DOHH2 (cell line): ENCODE measurements around the gene TP53BP2.

Experiments used
- H3F3A ChIP-seq: fragments of 200-600 bp; sonication (generic), shearing (Covaris generic); 2 replicates; pipeline ENCODE4 v1.6.0; 2016; ENCODE audit warnings: antibody characterized with exemption, mild to moderate bottlenecking; ENCODE audit not compliant: control insufficient read depth, insufficient read depth
- H3K27ac ChIP-seq: fragments of 200-600 bp; sonication (generic); 2 replicates; pipeline ENCODE4 v1.5.1; 2014; ENCODE audit warnings: low read depth, mild to moderate bottlenecking, low read length, moderate library complexity
- H3K27me3 ChIP-seq: fragments of 200-600 bp; sonication (generic); 2 replicates; pipeline ENCODE4 v1.6.1; 2014; ENCODE audit warnings: mild to moderate bottlenecking, low read length, mixed read lengths; ENCODE audit not compliant: control insufficient read depth
- H3K36me3 ChIP-seq: fragments of 200-600 bp; sonication (generic); 2 replicates; pipeline ENCODE4 v1.6.1; 2014; ENCODE audit warnings: mild to moderate bottlenecking, low read length, moderate library complexity, mixed read lengths; ENCODE audit not compliant: control insufficient read depth
- H3K4me1 ChIP-seq: fragments of 200-600 bp; sonication (generic); 2 replicates; pipeline ENCODE4 v1.6.1; 2014; ENCODE audit warnings: mild to moderate bottlenecking, low read length, mixed read lengths; ENCODE audit not compliant: control insufficient read depth
- H3K4me2 ChIP-seq: fragments of 200-600 bp; sonication (generic); 2 replicates; pipeline ENCODE4 v1.6.0; 2014; ENCODE audit warnings: mild to moderate bottlenecking, low read length, moderate library complexity
- H3K4me3 ChIP-seq: fragments of 200-600 bp; sonication (generic); 2 replicates; pipeline ENCODE4 v1.5.1; 2014; ENCODE audit warnings: mild to moderate bottlenecking, low read length, mixed read lengths
- H3K79me2 ChIP-seq: fragments of 200-600 bp; sonication (generic); 2 replicates; pipeline ENCODE4 v1.6.1; 2014; ENCODE audit warnings: mild to moderate bottlenecking, low read length, mixed read lengths; ENCODE audit not compliant: control insufficient read depth
- H3K9me2 ChIP-seq: fragments of 200-600 bp; sonication (generic); replicated peaks from 2 replicates; pipeline ENCODE4 v1.6.1; 2014; ENCODE audit warnings: mild to moderate bottlenecking, low read length, mixed read lengths; ENCODE audit not compliant: control insufficient read depth
- H3K9me3 ChIP-seq: fragments of 200-600 bp; sonication (generic); 2 replicates; pipeline ENCODE4 v1.6.1; 2014; ENCODE audit warnings: antibody characterized with exemption, low read length, mixed read lengths; ENCODE audit not compliant: control insufficient read depth, insufficient read depth
- H4K20me1 ChIP-seq: fragments of 200-600 bp; sonication (generic); 2 replicates; pipeline ENCODE4 v1.6.0; 2014; ENCODE audit warnings: low read depth, mild to moderate bottlenecking, antibody characterized with exemption, low read length, moderate library complexity; ENCODE audit not compliant: control insufficient read depth, insufficient read depth
- CTCF ChIP-seq: fragments of 200-600 bp; sonication (generic); IDR thresholded peaks from one replicate; pipeline ENCODE4 v1.5.1; 2014; ENCODE audit warnings: antibody characterized with exemption, mild to moderate bottlenecking, low read depth, low read length; ENCODE audit not compliant: poor library complexity, severe bottlenecking
- EZH2phosphoT487 ChIP-seq: fragments of 200-600 bp; sonication (generic); IDR thresholded peaks from 2 replicates; pipeline ENCODE4 v1.6.1; 2017; ENCODE audit warnings: borderline replicate concordance, mild to moderate bottlenecking, antibody characterized with exemption, low read length, moderate library complexity, mixed read lengths

The TP53BP2 gene

GRCh38 chr1:223785808-223786207, 59.9 kb downstream of the TP53BP2 start:
- H3F3A ChIP-seq = no peaks in the 10 kb centered on the region
- no peaks in the 10 kb centered on the region for H3K4me1 ChIP-seq
- no peaks in the 10 kb centered on the region for H4K20me1 ChIP-seq
- no peak for TF ChIP-seq CTCF
- no peak for TF ChIP-seq EZH2phosphoT487
- H3K4me2 ChIP-seq = no peak overlapping the region
- peaks cover 28% of the 10 kb centered on the region for H3K36me3 ChIP-seq
- H3K27ac ChIP-seq = no peak overlapping the region
- H3K4me3 ChIP-seq = no peak overlapping the region
- H3K79me2 ChIP-seq = no peaks in the 10 kb centered on the region
- H3K27me3 ChIP-seq = no peaks in the 10 kb centered on the region
- no peaks in the 10 kb centered on the region for H3K9me3 ChIP-seq
- H3K9me2 ChIP-seq = no peaks in the 10 kb centered on the region

DNA sequence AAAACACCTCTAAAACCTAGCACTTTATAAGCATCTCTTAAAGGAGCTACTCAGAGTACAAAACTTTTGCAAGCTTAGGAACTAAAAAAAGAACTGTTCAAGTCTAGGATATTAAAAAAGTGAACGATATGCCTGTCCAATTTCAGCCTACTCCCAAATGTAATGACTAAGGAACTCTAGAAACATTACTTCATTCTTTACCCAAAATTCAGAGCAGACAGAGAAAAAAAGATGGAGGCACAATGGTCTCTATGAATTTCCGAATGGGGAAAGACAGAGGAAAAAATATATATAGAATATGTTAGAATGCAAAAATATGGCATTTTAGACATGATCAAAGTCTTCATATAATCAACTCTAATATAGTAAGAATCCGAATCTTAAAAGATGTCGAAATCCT, 61.2 kb downstream of the TP53BP2 start:
- Histone ChIP-seq H3K4me2 (no peak overlapping the region), H3K9me3 (no peaks in the 10 kb centered on the region), H3K4me1 (no peaks in the 10 kb centered on the region), H3K4me3 (no peak overlapping the region), H3K9me2 (no peaks in the 10 kb centered on the region), H3K27me3 (no peaks in the 10 kb centered on the region), H3K27ac (no peak overlapping the region), H4K20me1 (no peaks in the 10 kb centered on the region), H3F3A (no peaks in the 10 kb centered on the region), H3K36me3 (peaks cover 35% of the 10 kb centered on the region), H3K79me2 (no peaks in the 10 kb centered on the region)
- TF ChIP-seq CTCF = no peak
- TF ChIP-seq EZH2phosphoT487 = no peak

GRCh38 chr1:223783676-223784075, 62.1 kb downstream of the TP53BP2 start:
- Histone ChIP-seq H3K27ac (no peak overlapping the region), H3K4me2 (no peak overlapping the region), H4K20me1 (no peaks in the 10 kb centered on the region), H3F3A (no peaks in the 10 kb centered on the region), H3K27me3 (no peaks in the 10 kb centered on the region), H3K4me1 (no peaks in the 10 kb centered on the region), H3K4me3 (no peak overlapping the region), H3K79me2 (no peaks in the 10 kb centered on the region), H3K9me2 (no peaks in the 10 kb centered on the region), H3K36me3 (peaks cover 37% of the 10 kb centered on the region), H3K9me3 (no peaks in the 10 kb centered on the region)
- TF ChIP-seq EZH2phosphoT487 = no peak
- no peak for TF ChIP-seq CTCF

- Histone ChIP-seq H3K4me2 (no peak overlapping the region), H3K79me2 (no peaks in the 10 kb centered on the region), H3K4me3 (no peak overlapping the region), H3K4me1 (no peaks in the 10 kb centered on the region), H4K20me1 (no peaks in the 10 kb centered on the region), H3K27me3 (no peaks in the 10 kb centered on the region), H3K9me2 (no peaks in the 10 kb centered on the region), H3K36me3 (peaks cover 46% of the 10 kb centered on the region), H3K9me3 (no peaks in the 10 kb centered on the region), H3K27ac (no peak overlapping the region), H3F3A (no peaks in the 10 kb centered on the region)
- TF ChIP-seq EZH2phosphoT487 (no peak), CTCF (no peak)
Observed at GRCh38 chr1:223780949-223781348, 64.8 kb downstream of the TP53BP2 start.
